HG02588 (cell line): ENCODE measurements around the gene BRIP1.
"Not testable (repeated sequence)": the region's sequence is repeated elsewhere in the genome, so short reads cannot be mapped to it uniquely, and the experiment has no call there.

Experiments
- ATAC-seq: cut with Tn5 transposase; IDR thresholded peaks from one replicate; pipeline ENCODE4 v1.9.1; 2021; ENCODE audit warnings: mild to moderate bottlenecking, moderate library complexity; ENCODE audit not compliant: unreplicated experiment

The BRIP1 gene

DNA sequence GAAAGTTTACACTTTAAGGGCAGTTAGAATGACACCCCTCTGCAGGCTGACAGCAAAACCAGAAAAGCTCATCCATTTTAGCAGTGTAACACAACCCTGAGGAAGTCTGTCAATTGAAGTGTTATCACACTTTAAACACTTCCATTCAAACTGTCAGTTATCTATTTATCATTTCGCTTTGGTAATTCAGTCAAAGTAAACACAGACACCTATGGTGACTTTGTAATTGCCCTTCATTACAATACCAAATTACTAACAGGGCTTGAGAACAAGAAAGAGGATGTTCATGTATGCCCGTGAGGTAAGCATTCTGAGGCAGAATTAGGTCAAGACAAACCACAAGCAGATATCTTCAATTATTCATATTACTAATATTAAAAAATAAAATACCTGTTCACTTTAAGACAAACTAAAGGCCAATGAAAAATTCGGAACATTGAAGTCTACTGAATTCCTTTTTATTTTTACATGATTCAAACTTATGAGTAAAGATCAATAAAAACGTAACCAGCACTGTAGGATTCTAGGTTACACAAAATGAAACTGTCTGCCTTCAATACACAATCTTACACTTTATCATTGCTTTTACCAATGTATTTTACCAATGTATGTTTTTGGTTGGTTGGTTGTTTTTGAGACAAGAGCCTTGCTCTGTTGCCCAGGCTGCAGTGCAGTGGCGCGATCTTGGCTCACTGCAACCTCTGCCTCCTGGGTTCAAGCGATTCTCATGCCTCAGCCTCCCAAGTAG lies 57.1 kb downstream of the BRIP1 start:
- ATAC-seq: no peak

DNA sequence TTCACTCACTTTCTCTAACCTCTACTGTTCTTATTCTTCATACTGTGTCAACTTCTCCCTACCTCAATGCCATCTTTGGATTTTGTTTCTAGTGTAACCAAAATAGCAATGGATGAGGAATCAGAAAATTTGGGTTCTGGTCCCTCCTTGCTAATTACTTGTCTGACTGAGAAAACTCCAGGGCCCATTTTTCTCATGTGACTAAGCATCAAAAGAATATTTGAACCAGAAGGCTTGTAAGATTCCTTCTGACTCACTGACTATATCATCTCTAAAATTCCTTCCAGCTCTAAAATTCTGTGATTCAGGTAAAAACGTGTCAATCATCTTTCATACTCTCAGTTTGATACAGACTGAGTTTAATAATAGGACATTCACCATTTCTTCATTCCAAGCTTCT lies 57.9 kb downstream of the BRIP1 start:
- no peak for ATAC-seq

DNA sequence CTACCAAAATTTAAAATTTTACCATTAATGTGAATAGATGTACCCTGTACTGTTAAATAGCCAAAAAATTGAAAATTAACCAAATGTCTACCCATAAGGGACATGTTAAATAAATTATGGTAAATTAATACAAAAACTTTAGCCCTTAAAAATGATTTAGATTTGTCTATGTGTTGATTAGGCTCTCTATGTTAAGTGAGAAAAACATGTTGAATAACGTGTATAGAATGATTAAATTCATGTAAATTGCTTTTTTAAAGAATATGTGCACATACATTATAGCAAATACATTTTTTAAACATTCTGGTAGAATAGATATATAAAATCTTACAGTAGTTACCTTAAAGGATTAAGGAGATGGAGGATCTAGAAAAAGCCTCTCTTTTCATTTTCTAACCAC lies 59.5 kb downstream of the BRIP1 start:
- ATAC-seq: no peak

DNA sequence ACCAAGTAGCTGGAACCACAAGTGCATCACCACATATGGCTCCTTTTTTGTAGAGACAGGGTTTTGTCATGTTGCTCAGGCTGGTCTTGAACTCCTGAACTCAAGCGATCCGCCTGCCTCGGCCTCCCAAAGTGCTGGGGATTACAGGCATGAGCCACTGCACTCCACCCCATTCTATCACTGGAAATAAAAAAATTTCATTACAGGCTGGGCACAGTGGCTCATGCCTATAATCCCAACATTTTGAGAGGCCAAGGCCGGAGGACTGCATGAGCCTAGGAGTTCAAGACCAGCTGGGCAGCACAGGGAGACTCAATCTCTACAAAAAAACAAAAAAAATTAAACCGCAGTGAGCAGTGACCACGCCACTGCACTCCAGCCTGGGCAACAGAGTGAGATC lies 60.1 kb downstream of the BRIP1 start:
- no peak for ATAC-seq

DNA sequence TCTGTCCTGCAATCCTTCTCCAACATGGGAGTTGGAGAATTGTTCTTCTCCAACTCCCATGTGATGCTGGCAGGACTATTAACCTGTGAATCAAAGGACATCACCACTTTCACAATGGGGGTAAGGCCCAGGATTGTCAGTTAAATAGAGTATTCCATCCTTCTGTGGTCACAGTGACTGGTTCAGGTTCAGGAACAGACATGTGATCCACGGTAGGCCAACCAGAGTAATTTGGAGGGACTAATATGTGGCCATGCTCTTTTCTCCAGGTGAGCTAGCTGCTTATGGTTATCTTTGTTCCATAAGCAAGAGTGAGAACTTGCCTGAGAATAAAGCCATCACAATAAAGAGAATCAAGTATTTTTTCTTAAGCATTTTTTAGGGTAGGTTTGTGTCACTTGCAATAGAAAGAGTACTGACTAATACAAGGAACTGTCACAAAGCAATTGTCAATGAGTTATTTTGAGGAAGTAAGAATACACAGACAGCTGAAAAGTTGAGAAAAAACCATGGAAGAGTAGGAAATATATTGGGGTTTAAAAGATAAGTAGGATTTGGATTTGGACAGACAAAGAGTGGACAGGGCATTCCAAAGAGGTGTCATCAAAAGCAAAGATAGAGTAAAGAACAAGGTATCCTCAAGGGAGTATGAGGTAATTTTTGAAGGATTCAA lies 63.4 kb downstream of the BRIP1 start:
- ATAC-seq: no peak

DNA sequence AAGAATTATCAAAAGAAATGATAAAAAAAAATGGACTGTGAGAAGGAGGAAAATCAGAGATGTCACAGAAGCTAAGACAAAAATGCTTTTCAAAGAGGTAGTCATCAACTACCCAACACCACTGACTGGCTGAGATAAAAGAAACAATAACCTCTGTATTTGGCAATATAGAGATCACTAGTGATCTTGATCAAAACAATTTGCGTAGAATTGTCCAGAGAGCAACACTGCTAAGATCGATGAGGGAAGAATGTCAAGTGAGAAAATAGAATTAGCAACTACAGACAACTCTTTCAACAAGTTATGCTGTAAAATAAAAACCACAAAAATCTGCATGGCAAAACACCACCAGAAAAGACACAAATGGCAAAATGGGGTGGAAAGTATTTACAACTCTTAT lies 66.0 kb downstream of the BRIP1 start:
- ATAC-seq: no peak

DNA sequence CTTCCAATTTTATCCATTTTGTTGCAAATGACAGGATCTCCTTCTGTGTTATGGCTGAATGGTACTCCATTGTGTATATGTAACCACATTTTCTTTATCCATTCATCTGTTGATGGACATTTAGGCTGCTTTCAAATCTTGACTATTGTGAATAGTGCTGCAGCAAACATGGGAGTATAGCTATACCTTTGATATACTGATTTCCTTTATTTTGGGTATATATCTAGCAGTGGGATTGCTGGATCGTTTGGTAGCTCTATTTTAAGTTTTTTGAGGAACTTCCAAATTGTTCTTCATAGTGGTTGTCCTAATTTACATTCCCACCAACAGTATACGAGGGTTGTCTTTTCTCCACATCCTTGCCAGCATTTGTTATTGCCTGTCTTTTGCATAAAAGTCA lies 67.8 kb downstream of the BRIP1 start:
- ATAC-seq: no peak

DNA sequence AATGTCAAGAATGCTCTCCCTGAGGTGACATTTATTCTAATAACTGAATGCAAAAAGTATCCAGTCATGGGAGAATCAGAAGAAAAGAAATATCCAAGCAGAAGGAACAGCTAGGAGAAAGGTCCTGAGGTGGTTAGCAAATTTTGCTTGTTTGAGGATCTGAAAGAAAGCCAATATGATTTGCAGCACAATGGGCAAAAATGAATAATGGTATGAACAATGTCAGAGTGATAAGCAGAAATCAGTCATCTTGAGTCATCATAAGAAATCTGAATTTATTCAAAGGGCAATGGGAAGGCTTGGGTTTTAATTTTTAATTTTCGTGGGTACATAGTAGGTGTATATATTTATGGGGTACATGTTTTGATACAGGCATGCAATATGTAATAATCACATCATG lies 68.5 kb downstream of the BRIP1 start:
- ATAC-seq: no peak

DNA sequence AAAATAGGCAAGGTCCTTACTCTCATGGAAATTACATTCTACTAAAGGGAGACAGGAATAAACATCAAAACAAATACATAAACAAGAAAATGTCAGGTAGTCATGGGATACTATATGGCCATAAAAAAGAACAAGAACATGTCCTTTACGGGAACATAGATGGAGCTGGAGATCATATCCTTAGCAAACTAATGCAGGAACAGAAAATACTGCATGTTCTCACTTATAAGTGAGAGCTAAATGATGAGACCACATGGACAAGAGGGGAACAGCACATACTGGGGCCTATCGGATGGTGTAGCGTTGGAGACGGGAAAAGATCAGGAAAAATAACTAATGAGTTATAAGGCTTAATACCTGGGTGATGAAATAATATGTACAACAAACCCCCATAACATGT lies 69.1 kb downstream of the BRIP1 start:
- ATAC-seq: no peak

DNA sequence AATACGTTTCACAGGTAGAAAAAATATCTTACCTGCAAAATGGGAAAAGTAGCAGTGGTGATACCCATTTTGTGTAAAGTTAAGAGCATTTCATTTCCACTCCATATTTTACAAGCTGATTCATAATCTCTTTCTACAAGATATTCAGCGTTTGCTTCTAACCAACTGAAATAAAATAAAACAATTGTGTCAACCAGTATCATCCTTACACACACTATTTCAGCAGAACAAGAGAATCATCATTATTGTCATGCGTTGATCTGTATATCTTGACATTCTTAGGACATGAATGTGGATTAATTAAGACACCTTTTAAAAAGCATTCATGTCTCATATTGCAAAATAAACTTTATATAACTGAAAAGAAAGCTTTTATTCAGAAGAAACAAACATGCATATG lies 69.8 kb downstream of the BRIP1 start:
- ATAC-seq: no peak

DNA sequence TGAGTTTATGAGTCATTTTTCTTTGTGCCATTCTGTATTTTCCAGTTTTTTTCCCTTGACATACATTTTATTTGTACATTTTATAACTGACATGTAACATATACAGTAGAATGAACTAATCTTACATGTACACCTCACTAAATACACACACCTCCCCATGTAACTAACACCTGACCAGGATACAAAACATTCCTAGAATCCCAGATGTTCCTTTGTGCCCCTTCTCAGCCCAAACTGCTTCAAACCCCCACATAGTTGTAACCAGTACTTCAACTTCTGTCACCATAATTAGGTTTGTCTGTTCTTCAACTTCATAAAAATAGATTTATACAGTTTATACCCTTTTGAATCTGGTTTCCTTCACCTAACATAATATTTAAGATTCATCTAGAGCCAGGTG lies 73.5 kb downstream of the BRIP1 start:
- no peak for ATAC-seq

DNA sequence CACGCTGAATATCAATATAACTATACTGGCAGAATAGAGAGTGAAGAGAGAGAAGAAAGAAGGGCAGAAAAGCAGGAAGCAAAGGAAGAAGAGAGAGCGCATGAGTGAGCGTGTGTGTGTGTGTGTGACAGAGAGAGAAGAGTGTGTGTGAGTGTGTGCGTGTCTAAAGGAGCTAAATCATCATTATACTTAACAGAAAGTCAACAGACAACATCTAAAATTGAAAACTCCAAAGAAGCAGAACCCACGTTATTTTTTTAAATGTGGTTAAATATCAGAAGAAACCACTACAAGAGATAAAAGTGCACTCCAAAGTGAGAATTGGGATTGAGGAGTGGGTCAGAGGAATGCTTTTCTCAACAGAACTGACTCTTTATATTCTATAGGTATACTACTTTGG lies 77.2 kb downstream of the BRIP1 start:
- no peak for ATAC-seq

DNA sequence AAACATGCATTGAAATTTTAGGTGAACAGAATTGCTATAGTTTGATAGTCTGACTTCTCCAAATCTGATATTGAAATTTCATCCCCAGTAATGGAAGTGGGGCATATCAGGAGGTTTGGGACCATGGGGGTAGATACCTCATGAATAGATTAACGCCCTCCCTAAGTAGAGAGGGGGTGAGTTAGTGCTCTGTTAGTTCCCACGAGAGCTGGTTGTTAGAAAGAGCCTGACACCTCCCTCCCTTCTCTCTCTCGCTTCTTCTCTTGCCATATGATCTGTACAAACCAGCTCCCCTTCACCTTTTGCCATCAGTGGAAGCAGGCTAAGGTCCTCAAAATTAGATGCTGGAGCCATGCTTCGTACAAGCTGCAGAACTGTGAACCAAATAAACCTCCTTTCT lies 78.8 kb downstream of the BRIP1 start:
- ATAC-seq: no peak

DNA sequence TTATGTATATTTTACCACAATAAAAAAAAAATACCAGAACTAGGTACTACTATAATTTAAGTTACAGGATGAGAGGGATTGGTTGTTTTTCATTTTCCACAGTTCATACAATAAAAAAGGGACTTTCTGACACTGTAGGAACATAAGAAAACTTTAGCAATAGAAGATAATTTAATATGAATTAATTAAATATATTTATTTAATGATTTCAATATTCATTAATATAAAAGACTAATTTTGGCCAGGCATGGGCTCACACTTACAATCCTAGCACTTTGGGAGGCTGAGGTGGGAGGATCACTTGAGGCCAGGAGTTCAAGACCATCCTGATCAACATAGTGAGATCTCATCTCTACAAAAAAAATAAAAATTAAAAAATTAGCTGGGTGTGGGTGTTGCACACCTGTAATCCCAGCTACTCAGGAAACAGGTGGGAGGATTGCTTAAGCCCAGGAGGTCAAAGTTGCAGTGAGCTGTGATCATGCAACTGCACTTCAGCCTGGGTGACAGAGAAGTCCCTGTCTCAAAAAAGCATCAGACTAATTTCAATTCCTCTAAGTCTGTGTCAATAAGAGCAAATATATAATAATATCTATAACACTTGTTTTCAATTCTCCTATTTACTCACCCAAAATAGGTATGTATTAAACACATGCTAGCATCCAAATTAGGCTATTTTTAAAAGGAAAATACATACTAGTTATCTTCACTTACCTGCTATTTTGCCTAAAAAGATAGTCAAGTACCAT lies 79.6 kb downstream of the BRIP1 start:
- ATAC-seq: peak; percentile 55

DNA sequence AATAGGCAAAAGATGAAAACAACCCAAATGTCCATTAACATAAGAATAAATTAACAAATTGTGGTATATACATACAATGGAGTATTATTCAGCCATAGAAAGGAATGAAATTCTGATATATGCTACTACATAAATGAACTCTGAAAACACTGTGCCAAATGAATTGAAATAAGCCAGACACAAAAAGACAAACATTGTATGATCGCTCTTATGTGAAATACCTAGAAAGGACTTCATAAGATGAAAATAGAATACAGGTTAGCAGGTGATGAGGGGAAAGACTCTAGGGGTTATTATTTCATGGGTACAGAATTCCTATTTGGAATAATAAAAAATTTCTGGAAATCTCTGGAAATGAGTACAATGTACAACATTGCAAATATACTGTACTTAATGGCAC lies 80.2 kb downstream of the BRIP1 start:
- ATAC-seq: no peak

DNA sequence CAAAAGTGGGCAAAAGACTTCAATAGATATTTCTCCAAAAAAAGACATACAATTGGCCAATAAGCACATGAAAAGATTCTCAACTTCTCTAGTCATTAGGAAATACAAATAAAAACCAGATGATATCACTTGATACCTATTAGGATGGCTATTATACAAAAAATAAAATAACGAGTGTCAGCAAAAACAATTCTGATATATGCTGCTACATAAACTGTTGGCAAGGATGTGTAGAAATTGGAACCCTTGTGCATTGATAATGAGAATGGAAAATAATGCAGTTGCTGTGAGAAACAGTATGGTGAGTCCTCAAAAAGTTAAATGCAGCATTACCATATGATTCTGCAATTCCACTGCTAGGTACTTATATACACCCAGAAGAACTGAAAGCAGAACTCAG lies 80.6 kb downstream of the BRIP1 start:
- ATAC-seq: no peak

DNA sequence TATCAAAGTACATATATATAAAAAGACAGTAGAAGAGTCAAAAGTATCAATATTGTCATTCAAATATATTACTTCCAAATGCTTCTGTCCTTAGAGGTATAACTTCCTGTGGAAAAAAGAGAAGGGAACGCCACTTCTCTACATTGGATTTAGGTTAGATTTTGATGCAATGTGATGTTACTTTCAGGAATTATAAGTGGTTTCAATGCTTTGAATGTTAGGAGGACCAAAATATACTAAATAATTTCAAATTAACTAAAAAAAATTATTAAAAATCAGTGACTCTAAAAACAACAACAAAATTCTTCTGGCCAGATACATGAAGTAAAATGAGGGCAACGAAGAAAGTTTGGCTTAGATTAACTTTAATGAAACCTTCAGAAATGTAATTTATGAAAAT lies 88.0 kb downstream of the BRIP1 start:
- no peak for ATAC-seq

DNA sequence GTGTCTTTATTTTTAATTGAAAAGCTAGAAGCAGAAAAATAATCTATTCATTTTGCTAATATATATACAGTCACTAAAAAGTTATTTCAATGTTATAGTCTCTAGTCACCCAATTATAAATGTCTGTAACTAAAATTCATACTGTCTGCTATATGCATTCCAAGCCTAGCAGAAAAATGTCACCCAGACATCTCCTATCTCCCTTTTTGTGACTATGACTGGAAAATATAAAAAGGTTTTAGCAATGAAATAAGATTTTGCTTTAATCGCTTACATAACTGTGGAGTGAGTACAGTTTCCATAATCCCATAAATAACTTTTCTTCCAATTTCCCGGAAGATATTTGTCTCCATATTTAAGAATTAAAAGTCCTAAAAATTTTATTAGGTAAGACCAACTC lies 88.6 kb downstream of the BRIP1 start:
- no peak for ATAC-seq

DNA sequence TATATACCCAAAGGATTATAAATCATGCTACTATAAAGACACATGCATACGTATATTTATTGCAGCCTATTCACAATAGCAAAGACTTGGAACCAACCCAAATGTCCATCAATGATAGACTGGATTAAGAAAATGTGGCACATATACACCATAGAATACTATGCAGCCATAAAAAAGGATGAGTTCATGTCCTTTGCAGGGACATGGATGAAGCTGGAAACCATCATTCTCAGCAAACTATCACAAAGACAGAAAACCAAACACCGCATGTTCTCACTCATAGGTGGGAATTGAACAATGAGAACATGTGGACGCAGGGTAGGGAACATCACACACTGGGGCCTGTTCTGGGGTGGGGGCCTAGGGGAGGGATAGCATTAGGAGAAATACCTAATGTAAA lies 89.2 kb downstream of the BRIP1 start:
- not testable (repeated sequence) for ATAC-seq

DNA sequence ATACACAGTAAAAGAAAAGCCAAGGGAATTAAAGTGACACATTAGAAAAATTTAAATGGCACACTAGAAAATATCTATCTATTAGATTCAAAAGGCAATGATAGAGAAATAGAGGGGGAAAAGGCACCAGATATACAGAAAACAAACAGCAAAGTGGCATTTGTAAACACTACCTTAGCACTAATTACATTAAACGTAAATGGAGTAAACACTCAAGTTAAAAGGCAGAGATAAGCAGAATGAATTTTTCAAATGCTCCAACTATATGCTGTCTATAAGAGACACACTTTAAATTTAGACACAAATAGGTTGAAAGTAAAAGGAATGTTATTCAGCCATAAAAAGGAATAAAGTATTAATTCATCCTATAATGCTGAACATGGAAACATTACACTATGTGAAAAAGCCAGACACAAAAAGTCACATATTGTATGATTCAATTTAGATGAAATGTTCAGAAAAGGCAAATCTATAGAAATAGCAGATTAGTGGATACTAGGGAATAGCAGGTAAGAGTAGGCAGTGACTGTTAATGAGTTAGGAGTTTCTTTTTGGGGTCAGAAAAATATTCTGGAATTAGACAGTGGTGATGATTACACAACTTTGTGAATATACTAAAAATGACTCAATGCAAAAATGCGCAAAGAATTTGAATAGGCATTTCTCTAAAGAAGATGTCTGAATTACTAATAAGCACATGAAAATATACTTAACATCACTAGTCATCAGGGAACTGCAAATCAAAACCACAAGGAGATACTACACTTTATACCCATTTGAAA lies 92.4 kb downstream of the BRIP1 start:
- ATAC-seq: no peak

DNA sequence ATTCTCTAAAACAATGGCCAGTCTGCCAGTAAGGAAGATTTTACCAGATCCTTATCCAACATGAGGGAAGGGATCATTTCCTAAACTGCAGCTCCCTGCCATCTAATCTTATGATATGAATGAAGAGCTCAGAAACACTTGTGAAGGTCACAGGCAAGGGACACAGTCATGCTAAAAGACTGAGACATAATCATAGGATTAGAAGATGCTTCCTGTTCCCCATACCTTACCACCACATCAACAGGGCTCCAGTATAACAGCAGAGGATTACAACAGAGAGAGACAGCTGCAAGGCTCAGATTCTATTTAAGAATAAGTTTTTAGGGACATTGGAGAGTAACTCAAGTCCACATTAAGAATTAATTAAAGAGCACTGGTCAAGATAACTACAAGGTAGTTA lies 93.3 kb downstream of the BRIP1 start:
- no peak for ATAC-seq
